A673 (cell line): ENCODE results near the gene CDK2AP2.

Experiments
- EZH2 ChIP-seq: fragments of 200-600 bp; sonication (generic); IDR thresholded peaks from 2 replicates; pipeline ENCODE4 v1.6.1; 2017; ENCODE audit warnings: borderline replicate concordance, low read depth, mild to moderate bottlenecking, mixed read lengths, antibody characterized with exemption, low read length; ENCODE audit not compliant: poor library complexity, severe bottlenecking
- TF ChIP-seq, protein P1 (sequence below): fragments of 300-800, 200-600 bp; sonication (generic); conservative IDR thresholded peaks from 2 replicates; pipeline ENCODE4 v1.5.1; 2017; ENCODE audit warnings: low read depth, mild to moderate bottlenecking, antibody characterized with exemption, low read length, moderate library complexity, mixed read lengths

DNA sequence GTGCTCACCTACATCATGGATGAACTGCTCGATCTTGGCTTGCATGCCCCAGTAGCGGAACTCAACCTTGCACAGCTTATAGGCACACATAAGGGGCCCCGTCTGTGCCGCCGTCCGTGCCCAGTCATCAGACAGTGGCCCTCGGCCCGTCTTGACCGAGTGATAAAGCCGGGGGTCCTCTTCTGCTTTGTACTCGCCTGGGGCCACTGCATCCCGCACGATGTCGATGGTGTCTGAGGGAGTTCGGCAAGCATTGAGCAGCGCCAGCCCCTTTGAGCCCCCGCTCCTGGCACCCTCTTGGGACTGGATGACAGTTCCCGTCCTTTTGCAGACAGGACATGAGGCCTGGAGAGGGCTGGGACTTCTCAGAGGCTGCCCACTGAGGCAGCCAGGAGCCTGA, 6.1 kb downstream of the CDK2AP2 start:
- TF ChIP-seq, protein P1, sequence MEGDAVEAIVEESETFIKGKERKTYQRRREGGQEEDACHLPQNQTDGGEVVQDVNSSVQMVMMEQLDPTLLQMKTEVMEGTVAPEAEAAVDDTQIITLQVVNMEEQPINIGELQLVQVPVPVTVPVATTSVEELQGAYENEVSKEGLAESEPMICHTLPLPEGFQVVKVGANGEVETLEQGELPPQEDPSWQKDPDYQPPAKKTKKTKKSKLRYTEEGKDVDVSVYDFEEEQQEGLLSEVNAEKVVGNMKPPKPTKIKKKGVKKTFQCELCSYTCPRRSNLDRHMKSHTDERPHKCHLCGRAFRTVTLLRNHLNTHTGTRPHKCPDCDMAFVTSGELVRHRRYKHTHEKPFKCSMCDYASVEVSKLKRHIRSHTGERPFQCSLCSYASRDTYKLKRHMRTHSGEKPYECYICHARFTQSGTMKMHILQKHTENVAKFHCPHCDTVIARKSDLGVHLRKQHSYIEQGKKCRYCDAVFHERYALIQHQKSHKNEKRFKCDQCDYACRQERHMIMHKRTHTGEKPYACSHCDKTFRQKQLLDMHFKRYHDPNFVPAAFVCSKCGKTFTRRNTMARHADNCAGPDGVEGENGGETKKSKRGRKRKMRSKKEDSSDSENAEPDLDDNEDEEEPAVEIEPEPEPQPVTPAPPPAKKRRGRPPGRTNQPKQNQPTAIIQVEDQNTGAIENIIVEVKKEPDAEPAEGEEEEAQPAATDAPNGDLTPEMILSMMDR = no peak
- no peak for TF ChIP-seq EZH2
